HL-60 (cell line): ENCODE results near the gene TGIF1.

Experiments used
- DNase-seq, 2 experiments: peaks; one replicate each; pipeline ENCODE4 v3.0.0-alpha.2; 2010 to 2020; ENCODE audit warnings: low read depth in 1 of 2, low spot score in 1 of 2
- H3K27ac ChIP-seq: fragments of 250-450 bp; sonication (Bioruptor Pico); replicated peaks from 2 replicates; pipeline ENCODE4 v1.5.1; 2020; ENCODE audit warnings: mild to moderate bottlenecking, moderate library complexity
- H3K27me3 ChIP-seq: fragments of 250-450 bp; sonication (Bioruptor Pico); 2 replicates; pipeline ENCODE4 v1.5.1; 2021; ENCODE audit warnings: mild to moderate bottlenecking, moderate library complexity; ENCODE audit not compliant: insufficient read depth, poor library complexity, severe bottlenecking
- H3K4me3 ChIP-seq: replicated peaks from 2 replicates; pipeline ENCODE4 v1.5.1; 2011; ENCODE audit warnings: mild to moderate bottlenecking, control low read depth, low read length; ENCODE audit not compliant: insufficient read depth
- CTCF ChIP-seq: IDR thresholded peaks from one replicate; pipeline ENCODE4 v1.5.1; 2011; ENCODE audit warnings: low read length, control low read depth, inconsistent platforms; ENCODE audit not compliant: insufficient read depth
- GABPA ChIP-seq: IDR thresholded peaks from 2 replicates; pipeline ENCODE4 v1.6.1; 2012; ENCODE audit warnings: low read depth
- POLR2AphosphoS5 ChIP-seq: IDR thresholded peaks from 2 replicates; pipeline ENCODE4 v1.6.1; 2012; ENCODE audit warnings: low read depth
- REST ChIP-seq: IDR thresholded peaks from 2 replicates; pipeline ENCODE4 v1.6.1; 2012; ENCODE audit warnings: low read depth; ENCODE audit not compliant: insufficient replicate concordance
- SPI1 ChIP-seq: IDR thresholded peaks from 2 replicates; pipeline ENCODE4 v1.6.1; 2012; ENCODE audit warnings: low read depth, mild to moderate bottlenecking, borderline replicate concordance

Gene TGIF1

GRCh38 chr18:3482258-3482657, 32.3 kb downstream of the TGIF1 start:
- Histone ChIP-seq H3K27ac (no peak overlapping the region), H3K4me3 (no peak overlapping the region), H3K27me3 (no peaks in the 10 kb centered on the region)
- TF ChIP-seq POLR2AphosphoS5, result no peak
- no peak for TF ChIP-seq SPI1
- TF ChIP-seq REST, result no peak
- TF ChIP-seq CTCF, result no peak
- TF ChIP-seq GABPA, result no peak
- DNase-seq, result no peak

- H3K4me3 ChIP-seq, result no peak overlapping the region
- TF ChIP-seq CTCF (no peak), REST (no peak), POLR2AphosphoS5 (no peak), SPI1 (no peak), GABPA (no peak)
- H3K27me3 ChIP-seq, result no peaks in the 10 kb centered on the region
- H3K27ac ChIP-seq, result no peak overlapping the region
- no peak for DNase-seq
These were observed 35.5 kb downstream of the TGIF1 start for GRCh38 chr18:3485153-3486149.

- DNase-seq, result no peak
- TF ChIP-seq POLR2AphosphoS5 (no peak), REST (no peak), GABPA (no peak), CTCF (no peak), SPI1 (no peak)
- H3K27me3 ChIP-seq, result no peaks in the 10 kb centered on the region
- H3K27ac ChIP-seq, result no peak overlapping the region
- H3K4me3 ChIP-seq, result no peak overlapping the region
These were observed 36.5 kb downstream of the TGIF1 start for GRCh38 chr18:3486512-3486911.
